ENCODE data around the gene ENTPD2.

Gene ENTPD2

GRCh38 chr9:137052293-137052692, 1.6 kb downstream of the ENTPD2 start:
- no peak for TF ChIP-seq CTCF (conservative IDR thresholded peaks at IDR 0.05)

GRCh38 chr9:137051145-137051724, 2.6 kb downstream of the ENTPD2 start:
- TF ChIP-seq CTCF (conservative IDR thresholded peaks at IDR 0.05): no peak
- no peak overlapping the region for H3K27ac ChIP-seq

More at GRCh38 chr9:137052293-137052692, 1.6 kb downstream of the ENTPD2 start:
- H3K27ac ChIP-seq: no peak overlapping the region

GRCh38 chr9:137050570-137050969, 3.3 kb downstream of the ENTPD2 start:
- no peak for TF ChIP-seq CTCF (conservative IDR thresholded peaks at IDR 0.05)
- no peak overlapping the region for H3K27ac ChIP-seq

- peak; percentile 67 for TF ChIP-seq CTCF (conservative IDR thresholded peaks at IDR 0.05)
- peak overlapping the region; percentile 99 for H3K27ac ChIP-seq
Measured at GRCh38 chr9:137049544-137050449, 4.1 kb downstream of the ENTPD2 start.

GRCh38 chr9:137048655-137049543, 5.0 kb downstream of the ENTPD2 start:
- peak overlapping the region; percentile 99 for H3K27ac ChIP-seq
- TF ChIP-seq CTCF (conservative IDR thresholded peaks at IDR 0.05): no peak

GRCh38 chr9:137046088-137046787, 7.6 kb downstream of the ENTPD2 start, which contains the start of gene NPDC1:
Gene NPDC1 (minus strand): TSS chr9:137046177. CDS start chr9:137045989, 188 bp downstream.
- peak; percentile 97 for TF ChIP-seq CTCF (conservative IDR thresholded peaks at IDR 0.05)
- peak within 1 kb of the TSS; percentile 99 for H3K27ac ChIP-seq
